HG02678 (cell line): ENCODE data around the gene SLC2A5.
"Not testable (repeated sequence)": the region's sequence is repeated elsewhere in the genome, so short reads cannot be mapped to it uniquely, and the experiment has no call there.

Experiments
- ATAC-seq: cut with Tn5 transposase; IDR thresholded peaks from one replicate; pipeline ENCODE4 v1.9.1; 2021; ENCODE audit warnings: mild to moderate bottlenecking, moderate library complexity; ENCODE audit not compliant: unreplicated experiment

SLC2A5 gene

GRCh38 chr1:9038881-9039760 lies 30.3 kb downstream of the SLC2A5 start:
- no peak for ATAC-seq

- ATAC-seq = no peak
Observed at GRCh38 chr1:9038338-9038650, 31.1 kb downstream of the SLC2A5 start.

- no peak for ATAC-seq
Observed at GRCh38 chr1:9037476-9038337, 31.7 kb downstream of the SLC2A5 start.

- no peak for ATAC-seq
Observed at GRCh38 chr1:9035226-9035625, 34.2 kb downstream of the SLC2A5 start.

- ATAC-seq = no peak
Observed at GRCh38 chr1:9033363-9033762, 36.1 kb downstream of the SLC2A5 start.

- no peak for ATAC-seq
Observed at GRCh38 chr1:9031484-9032259, 37.8 kb downstream of the SLC2A5 start.

GRCh38 chr1:9031077-9031476 lies 38.4 kb downstream of the SLC2A5 start:
- ATAC-seq = not testable (repeated sequence)

- ATAC-seq = no peak
Observed at GRCh38 chr1:9028921-9029705, 40.3 kb downstream of the SLC2A5 start.

GRCh38 chr1:9027307-9027706 lies 42.1 kb downstream of the SLC2A5 start:
- no peak for ATAC-seq

- ATAC-seq = no peak
Observed at GRCh38 chr1:9025449-9025848, 44.0 kb downstream of the SLC2A5 start.

- no peak for ATAC-seq
Observed at GRCh38 chr1:9024837-9025236, 44.6 kb downstream of the SLC2A5 start.

GRCh38 chr1:9022773-9023172 lies 46.7 kb downstream of the SLC2A5 start:
- ATAC-seq = no peak

- ATAC-seq = not testable (repeated sequence)
Observed at GRCh38 chr1:9022026-9022738, 47.3 kb downstream of the SLC2A5 start.

- ATAC-seq = no peak
Observed at GRCh38 chr1:9020305-9020704, 49.1 kb downstream of the SLC2A5 start.

- ATAC-seq = no peak
Observed at GRCh38 chr1:9019896-9020295, 49.5 kb downstream of the SLC2A5 start.

GRCh38 chr1:9018333-9018732 lies 51.1 kb downstream of the SLC2A5 start:
- no peak for ATAC-seq

- no peak for ATAC-seq
Observed at GRCh38 chr1:9016455-9016854, 53.0 kb downstream of the SLC2A5 start.

- ATAC-seq = no peak
Observed at GRCh38 chr1:9014475-9015375, 54.7 kb downstream of the SLC2A5 start.

- no peak for ATAC-seq
Observed at GRCh38 chr1:9013819-9014218, 55.6 kb downstream of the SLC2A5 start.
